Ectodermal cell (in vitro differentiated cells): ENCODE measurements around the gene PODXL2.

ENCODE experiments used
- H3K27ac ChIP-seq: 2 replicates; pipeline ENCODE4 v1.7.0; 2013; ENCODE audit warnings: mild to moderate bottlenecking, low read depth, low read length; ENCODE audit not compliant: insufficient read depth, poor library complexity, severe bottlenecking
- H3K27me3 ChIP-seq: 2 replicates; pipeline ENCODE4 v1.7.0; 2013; ENCODE audit warnings: mild to moderate bottlenecking, low read length; ENCODE audit not compliant: insufficient read depth, control insufficient read depth, poor library complexity, severe bottlenecking
- H3K36me3 ChIP-seq: one replicate; pipeline ENCODE4 v1.7.0; 2013; ENCODE audit warnings: low read length; ENCODE audit not compliant: control insufficient read depth, insufficient read depth
- H3K4me1 ChIP-seq: one replicate; pipeline ENCODE4 v1.7.0; 2013; ENCODE audit warnings: low read length; ENCODE audit not compliant: control insufficient read depth, insufficient read depth
- H3K4me3 ChIP-seq: 2 replicates; pipeline ENCODE4 v1.7.0; 2013; ENCODE audit warnings: low read depth, low read length, control low read depth; ENCODE audit not compliant: insufficient read depth
- H3K9me3 ChIP-seq: 2 replicates; pipeline ENCODE4 v1.7.0; 2013; ENCODE audit warnings: mild to moderate bottlenecking, low read length, moderate library complexity; ENCODE audit not compliant: control insufficient read depth
- WGBS, 2 experiments: methylation state at CpG; one replicate each; pipeline ENCODE4 v1.1.7; 2013; ENCODE audit warnings: missing lambda C conversion rate in 2 of 2; 5-methylcytosine and 5-hydroxymethylcytosine counted together

The PODXL2 gene

GRCh38 chr3:127629467-127630403 is 750 bp downstream of the PODXL2 start:
- H3K4me3 ChIP-seq = peak overlapping the region; percentile 37
- WGBS, 2 experiments = 43 to 44% methylated on average over 65 of the region's 65 CpGs
- H3K9me3 ChIP-seq = no peaks in the 10 kb centered on the region
- no peak overlapping the region for H3K27ac ChIP-seq
- H3K27me3 ChIP-seq = peaks cover 44% of the 10 kb centered on the region
- H3K4me1 ChIP-seq = peaks cover 9% of the 10 kb centered on the region
- no peaks in the 10 kb centered on the region for H3K36me3 ChIP-seq

DNA sequence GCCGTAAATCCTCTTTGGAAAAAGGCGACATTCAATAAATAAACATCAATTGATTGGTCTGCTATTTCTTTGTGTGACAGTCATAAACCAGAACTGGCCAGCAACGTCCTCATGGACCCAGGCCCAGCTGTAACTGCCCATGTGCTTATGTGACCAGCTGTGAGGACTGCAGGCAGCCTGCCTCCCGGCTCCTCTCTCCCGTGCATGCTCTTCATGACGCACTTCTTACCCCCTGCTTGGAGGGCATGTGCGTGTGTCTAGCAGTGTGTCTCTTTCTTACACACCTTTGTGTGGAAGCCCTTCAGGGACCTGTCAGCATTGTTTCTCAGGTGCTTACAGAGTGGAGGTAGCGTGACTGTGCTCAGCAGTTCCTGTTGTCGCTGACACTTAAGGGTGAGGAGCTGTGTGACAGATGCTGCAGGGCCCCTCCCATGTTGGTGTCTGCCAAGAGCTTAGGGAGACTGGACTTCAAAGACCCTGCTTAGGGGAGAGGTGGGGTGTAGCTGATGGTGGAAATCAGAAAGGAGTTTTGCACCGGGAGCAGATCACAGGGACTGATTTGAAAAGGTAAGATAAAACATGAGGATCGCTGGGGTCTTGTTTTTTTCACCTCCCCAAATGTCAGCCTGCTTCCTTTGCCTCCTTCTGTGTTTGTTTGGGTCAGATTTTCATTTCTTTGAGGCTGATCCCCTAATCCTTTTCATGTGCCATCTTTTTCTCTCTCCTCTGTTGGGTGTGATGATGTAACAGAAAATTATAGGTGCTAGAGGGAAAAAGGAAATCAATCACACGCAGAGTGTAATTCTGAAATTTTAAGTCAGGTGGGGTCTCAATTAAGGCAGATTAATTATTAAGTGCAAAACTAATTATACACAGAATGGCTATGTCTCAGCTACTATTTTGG is 2.1 kb downstream of the PODXL2 start:
- no peak overlapping the region for H3K4me3 ChIP-seq
- H3K9me3 ChIP-seq = no peaks in the 10 kb centered on the region
- no peaks in the 10 kb centered on the region for H3K36me3 ChIP-seq
- 88 to 91% methylated on average over 12 of the region's 12 CpGs for WGBS, 2 experiments
- no peak overlapping the region for H3K27ac ChIP-seq
- peaks cover 9% of the 10 kb centered on the region for H3K4me1 ChIP-seq
- peaks cover 41% of the 10 kb centered on the region for H3K27me3 ChIP-seq

DNA sequence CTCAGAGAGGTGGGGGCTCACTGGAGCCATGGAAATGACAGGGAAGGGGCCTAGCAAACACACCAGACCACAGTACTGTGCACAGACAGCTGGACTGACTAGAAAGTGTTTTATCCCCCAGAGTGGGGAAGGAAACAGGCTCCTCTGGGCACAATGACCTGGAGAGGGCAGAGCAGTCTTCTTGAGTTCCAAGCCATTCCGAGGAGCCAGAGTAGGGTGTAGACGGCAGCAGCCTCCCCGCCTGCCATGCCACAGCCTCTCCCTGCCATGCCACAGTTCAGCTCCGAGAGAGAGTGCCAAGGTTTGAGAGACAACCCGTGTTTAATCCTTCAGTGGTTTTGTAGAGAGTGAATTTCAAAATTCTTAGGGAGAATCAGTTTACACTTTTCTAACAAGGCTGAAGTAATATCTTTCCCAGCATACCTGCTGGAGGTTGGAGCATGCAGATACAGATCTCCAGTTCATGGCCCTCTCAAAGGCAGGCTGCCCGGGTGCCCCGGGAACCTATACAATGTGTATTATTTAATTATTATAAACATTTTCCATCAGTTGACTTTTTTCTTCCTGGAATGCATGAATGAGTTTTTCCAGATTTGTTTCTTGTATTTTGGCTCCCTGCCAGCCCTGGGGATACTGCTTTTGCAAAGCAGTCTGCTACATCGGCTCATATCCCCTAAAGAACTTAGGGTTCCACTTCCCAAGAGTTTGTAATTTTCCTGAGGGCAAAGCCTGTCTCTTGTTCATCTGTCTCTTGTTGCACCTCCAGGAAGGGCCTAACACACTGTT is 3.2 kb downstream of the PODXL2 start:
- Histone ChIP-seq H3K4me1 (peaks cover 9% of the 10 kb centered on the region), H3K27ac (no peak overlapping the region), H3K27me3 (peaks cover 29% of the 10 kb centered on the region), H3K36me3 (no peaks in the 10 kb centered on the region), H3K4me3 (no peak overlapping the region), H3K9me3 (no peaks in the 10 kb centered on the region)
- 80 to 91% methylated on average over 6 of the region's 8 CpGs for WGBS, 2 experiments

- H3K27ac ChIP-seq = no peak overlapping the region
- H3K36me3 ChIP-seq = no peaks in the 10 kb centered on the region
- H3K9me3 ChIP-seq = no peaks in the 10 kb centered on the region
- H3K4me3 ChIP-seq = no peak overlapping the region
- H3K4me1 ChIP-seq = peaks cover 6% of the 10 kb centered on the region
- WGBS, 2 experiments = 90 to 92% methylated on average over 11 to 12 of the region's 12 CpGs
- peaks cover 8% of the 10 kb centered on the region for H3K27me3 ChIP-seq
Measured at GRCh38 chr3:127634653-127635052, 5.7 kb downstream of the PODXL2 start.

- H3K4me3 ChIP-seq = no peak overlapping the region
- H3K4me1 ChIP-seq = no peaks in the 10 kb centered on the region
- no peak overlapping the region for H3K27ac ChIP-seq
- no peaks in the 10 kb centered on the region for H3K27me3 ChIP-seq
- no peaks in the 10 kb centered on the region for H3K9me3 ChIP-seq
- no peaks in the 10 kb centered on the region for H3K36me3 ChIP-seq
- 84 to 96% methylated on average over 3 of the region's 3 CpGs for WGBS, 2 experiments
Measured at GRCh38 chr3:127637546-127637945, 8.6 kb downstream of the PODXL2 start.

- H3K27me3 ChIP-seq = no peaks in the 10 kb centered on the region
- H3K4me3 ChIP-seq = no peak overlapping the region
- H3K27ac ChIP-seq = no peak overlapping the region
- H3K36me3 ChIP-seq = no peaks in the 10 kb centered on the region
- H3K9me3 ChIP-seq = no peaks in the 10 kb centered on the region
- H3K4me1 ChIP-seq = no peaks in the 10 kb centered on the region
Measured at GRCh38 chr3:127637971-127638370, 9.0 kb downstream of the PODXL2 start.

DNA sequence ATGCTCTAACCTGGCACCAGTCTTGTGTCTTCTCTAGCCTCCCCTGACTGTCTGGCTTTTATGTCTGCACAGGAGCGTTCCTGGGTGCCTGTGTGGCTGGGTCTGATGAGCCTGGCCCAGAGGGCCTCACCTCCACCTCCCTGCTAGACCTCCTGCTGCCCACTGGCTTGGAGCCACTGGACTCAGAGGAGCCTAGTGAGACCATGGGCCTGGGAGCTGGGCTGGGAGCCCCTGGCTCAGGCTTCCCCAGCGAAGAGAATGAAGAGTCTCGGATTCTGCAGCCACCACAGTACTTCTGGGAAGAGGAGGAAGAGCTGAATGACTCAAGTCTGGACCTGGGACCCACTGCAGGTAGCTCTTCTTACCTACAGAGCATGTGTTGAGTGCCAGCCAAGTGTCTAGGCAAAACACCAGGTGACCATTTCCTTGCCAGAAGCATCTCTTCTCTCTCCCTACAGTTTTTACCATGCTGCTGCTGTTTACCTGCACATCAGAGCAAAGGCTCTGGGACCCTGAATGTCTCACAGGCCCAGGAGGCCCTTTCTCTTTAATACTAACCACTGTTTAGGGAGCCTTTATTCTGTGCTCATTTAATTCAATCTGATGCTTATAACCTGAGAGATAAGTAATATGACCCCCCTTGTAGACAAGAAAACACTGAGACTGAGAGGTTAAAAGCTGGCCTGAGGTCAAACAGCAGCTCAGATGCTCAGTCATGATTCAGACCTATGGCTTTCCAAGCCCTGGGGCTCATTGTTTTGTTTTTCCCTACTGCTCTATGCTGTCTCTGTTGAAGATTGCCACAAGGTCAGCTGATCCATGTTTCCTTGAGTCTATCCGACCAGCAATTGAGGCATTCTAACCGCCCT is 10.4 kb downstream of the PODXL2 start:
- H3K4me1 ChIP-seq = no peaks in the 10 kb centered on the region
- no peak overlapping the region for H3K4me3 ChIP-seq
- WGBS, 2 experiments = 92 to 94% methylated on average over 5 of the region's 5 CpGs
- no peaks in the 10 kb centered on the region for H3K27me3 ChIP-seq
- H3K27ac ChIP-seq = no peak overlapping the region
- H3K9me3 ChIP-seq = no peaks in the 10 kb centered on the region
- no peaks in the 10 kb centered on the region for H3K36me3 ChIP-seq

GRCh38 chr3:127640042-127640355 is 11.0 kb downstream of the PODXL2 start:
- no peaks in the 10 kb centered on the region for H3K9me3 ChIP-seq
- H3K27ac ChIP-seq = no peak overlapping the region
- H3K4me3 ChIP-seq = no peak overlapping the region
- no peaks in the 10 kb centered on the region for H3K4me1 ChIP-seq
- WGBS, 2 experiments = 97 to 98% methylated on average over 3 of the region's 3 CpGs
- no peaks in the 10 kb centered on the region for H3K27me3 ChIP-seq
- H3K36me3 ChIP-seq = no peaks in the 10 kb centered on the region

GRCh38 chr3:127644641-127645370 is 15.8 kb downstream of the PODXL2 start:
- 86 to 88% methylated on average over 5 of the region's 5 CpGs for WGBS, 2 experiments

More at GRCh38 chr3:127644641-127645370, 15.8 kb downstream of the PODXL2 start:
- no peaks in the 10 kb centered on the region for H3K9me3 ChIP-seq
- no peaks in the 10 kb centered on the region for H3K36me3 ChIP-seq
- H3K4me3 ChIP-seq = no peak overlapping the region
- peaks cover 8% of the 10 kb centered on the region for H3K4me1 ChIP-seq
- no peaks in the 10 kb centered on the region for H3K27me3 ChIP-seq
- no peak overlapping the region for H3K27ac ChIP-seq
